GM18517 (cell line): Measurements from ENCODE around the gene TSPAN18.

Experiments used
- ATAC-seq: cut with Tn5 transposase; IDR thresholded peaks from one replicate; pipeline ENCODE4 v1.9.1; 2021; ENCODE audit warnings: mild to moderate bottlenecking, moderate library complexity; ENCODE audit not compliant: unreplicated experiment

TSPAN18 gene

GRCh38 chr11:44971185-44971584 is 244.4 kb downstream of the TSPAN18 start:
- ATAC-seq = no peak

DNA sequence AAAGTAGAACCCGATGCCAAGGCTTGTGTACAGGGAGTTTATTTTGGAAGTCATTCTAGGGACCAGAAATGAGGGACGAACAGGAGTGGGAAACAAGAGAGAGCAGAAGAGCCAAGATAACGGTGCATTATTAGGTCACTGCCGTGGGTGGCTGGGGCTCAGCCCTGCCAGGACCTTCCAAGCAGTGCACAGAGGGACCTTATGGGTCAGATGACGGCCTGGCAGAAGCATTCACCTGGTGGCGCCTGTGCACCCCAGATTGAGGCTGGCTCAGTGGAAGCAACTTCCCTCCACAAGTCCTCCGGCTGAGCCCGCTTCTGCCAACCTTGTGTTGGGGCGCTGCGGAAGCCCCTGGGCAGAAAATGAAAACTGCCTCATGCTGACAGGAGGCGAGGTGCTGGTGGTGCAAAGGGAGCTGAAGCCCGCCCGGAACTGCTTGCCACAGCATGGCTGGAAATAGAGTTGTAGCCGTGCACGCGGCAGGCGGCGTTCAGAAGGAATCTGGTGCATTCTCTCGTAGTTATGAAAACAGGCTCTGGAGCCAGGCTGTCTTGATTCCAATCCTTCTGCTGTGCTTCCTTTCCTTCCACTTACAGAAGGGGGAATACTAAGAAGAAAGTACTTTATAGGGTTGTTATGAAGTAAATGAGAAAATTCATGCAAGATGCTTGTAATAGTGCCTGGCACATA is 246.1 kb downstream of the TSPAN18 start:
- no peak for ATAC-seq

GRCh38 chr11:44973632-44974401 is 247.1 kb downstream of the TSPAN18 start:
- ATAC-seq = no peak

DNA sequence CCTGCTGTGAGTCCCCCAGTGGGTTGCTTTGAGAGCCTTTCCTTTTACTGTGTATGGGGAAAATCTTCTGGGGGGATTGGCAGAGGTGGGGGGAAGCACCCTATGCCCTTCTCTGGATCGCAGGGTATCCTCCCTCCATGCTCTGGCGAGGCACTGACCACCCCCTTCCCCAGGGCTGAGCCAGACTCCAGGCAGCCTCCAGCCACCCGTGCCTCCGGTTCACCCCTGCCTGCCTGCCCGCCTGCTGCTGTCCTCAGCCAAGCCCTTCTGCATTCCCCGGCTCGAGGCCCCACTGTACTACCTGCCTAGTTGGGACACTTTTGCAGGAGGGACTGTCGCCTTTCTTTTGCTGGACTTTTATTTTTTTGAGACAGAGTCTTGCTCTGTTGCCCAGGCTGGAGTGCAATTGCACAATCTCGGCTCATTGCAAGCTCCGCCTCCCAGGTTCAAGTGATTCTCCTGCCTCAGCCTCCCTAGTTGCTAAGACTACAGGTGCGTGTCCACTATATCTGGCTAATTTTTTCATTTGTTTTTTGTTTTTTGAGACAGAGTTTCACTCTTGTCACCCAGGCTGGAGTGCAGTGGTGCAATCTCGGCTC is 247.7 kb downstream of the TSPAN18 start:
- ATAC-seq = no peak

DNA sequence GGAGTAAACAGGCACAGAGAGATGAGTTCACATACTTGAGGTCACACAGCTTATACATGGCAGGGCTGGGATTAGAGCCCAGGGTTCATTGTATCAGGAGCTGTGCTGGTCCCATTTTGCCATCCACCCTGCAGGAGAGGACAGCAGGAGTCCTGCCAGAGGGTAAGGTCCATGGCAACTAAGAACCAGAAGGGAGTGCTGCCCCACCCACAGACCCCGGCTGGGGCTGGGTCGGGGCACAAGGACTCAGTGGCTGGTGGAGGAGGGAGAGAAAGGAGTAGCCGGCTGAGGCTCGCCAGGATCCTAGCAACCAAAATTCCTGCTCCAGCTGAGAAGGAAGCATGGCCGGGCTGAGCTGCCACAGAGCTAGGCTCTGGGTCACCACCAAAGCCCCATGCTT is 249.8 kb downstream of the TSPAN18 start:
- no peak for ATAC-seq

DNA sequence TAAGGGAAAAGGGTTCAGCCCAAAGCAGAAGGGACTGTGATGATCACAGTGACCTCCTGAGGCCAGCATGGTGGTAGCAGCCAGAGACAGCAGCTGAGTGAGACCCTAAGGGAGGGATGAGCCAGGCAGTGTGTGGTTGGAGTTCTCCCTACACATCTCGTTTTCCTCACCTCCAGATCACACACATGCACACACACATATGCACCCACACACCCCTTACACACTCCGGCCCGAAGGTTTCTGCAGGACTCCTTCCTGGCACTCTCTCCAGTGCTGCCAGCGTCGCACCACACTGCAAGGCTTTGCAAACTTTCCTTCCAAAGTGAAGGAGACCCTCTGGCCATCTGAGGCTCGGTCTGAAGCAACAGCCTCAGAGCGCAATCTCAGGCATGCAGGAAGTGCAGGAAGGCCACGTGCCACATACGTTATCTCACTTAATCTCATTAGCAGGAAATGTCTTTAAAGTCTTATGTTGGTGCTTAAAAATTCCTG is 250.8 kb downstream of the TSPAN18 start:
- ATAC-seq = no peak

- ATAC-seq = no peak
These were observed 251.7 kb downstream of the TSPAN18 start for GRCh38 chr11:44978274-44978960.

DNA sequence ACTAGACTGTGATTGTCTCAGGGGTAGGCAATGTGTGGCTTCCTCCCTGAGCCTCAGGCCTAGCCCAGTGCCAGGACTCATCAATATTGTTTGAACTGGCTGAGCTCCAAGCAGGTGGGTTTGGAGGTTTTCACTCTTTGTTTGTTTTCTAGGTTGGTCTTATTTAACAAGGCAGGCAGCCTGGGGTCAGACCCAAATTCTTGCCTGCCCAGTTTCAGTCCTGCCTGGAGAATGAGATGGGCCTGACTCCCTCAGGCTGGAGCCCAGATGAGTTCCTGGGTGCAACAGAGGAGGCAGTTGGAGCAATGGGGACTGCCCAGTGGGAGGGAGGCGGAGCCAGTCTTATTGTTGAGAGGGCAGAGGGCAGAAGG is 252.2 kb downstream of the TSPAN18 start:
- no peak for ATAC-seq

GRCh38 chr11:44979543-44980399 is 253.0 kb downstream of the TSPAN18 start:
- no peak for ATAC-seq

GRCh38 chr11:44980533-44981427 is 254.0 kb downstream of the TSPAN18 start:
- ATAC-seq = no peak
